HG02759 (cell line): ENCODE results near the gene PTGDS.

ENCODE experiments used
- ATAC-seq: cut with Tn5 transposase; IDR thresholded peaks from one replicate; pipeline ENCODE4 v1.9.1; 2021; ENCODE audit warnings: mild to moderate bottlenecking, moderate library complexity; ENCODE audit not compliant: unreplicated experiment

PTGDS gene

GRCh38 chr9:136977223-136977622, at the start of gene PTGDS:
Gene PTGDS, plus strand, starts transcription at chr9:136977504. Its CDS starts 75 bp downstream, at chr9:136977579.
- no peak for ATAC-seq

- ATAC-seq, result no peak
These were observed 48.7 kb upstream of the PTGDS start for GRCh38 chr9:136928591-136928990.

GRCh38 chr9:136930014-136930413, 47.3 kb upstream of the PTGDS start:
- ATAC-seq, result no peak

- no peak for ATAC-seq
These were observed 45.6 kb upstream of the PTGDS start for GRCh38 chr9:136931611-136932130.

GRCh38 chr9:136934277-136934676, 43.0 kb upstream of the PTGDS start:
- ATAC-seq, result no peak

- ATAC-seq, result no peak
These were observed 41.7 kb upstream of the PTGDS start for GRCh38 chr9:136935651-136936050.

GRCh38 chr9:136936645-136937170, 40.6 kb upstream of the PTGDS start:
- no peak for ATAC-seq

- no peak for ATAC-seq
These were observed 39.9 kb upstream of the PTGDS start for GRCh38 chr9:136937186-136938001.

- ATAC-seq, result no peak
These were observed 37.8 kb upstream of the PTGDS start for GRCh38 chr9:136939431-136939995.

GRCh38 chr9:136939996-136940525, 37.2 kb upstream of the PTGDS start:
- ATAC-seq, result no peak

GRCh38 chr9:136940526-136941230, 36.6 kb upstream of the PTGDS start:
- no peak for ATAC-seq

- no peak for ATAC-seq
These were observed 35.8 kb upstream of the PTGDS start for GRCh38 chr9:136941231-136942111.

GRCh38 chr9:136942112-136942880, 35.0 kb upstream of the PTGDS start:
- ATAC-seq, result no peak

GRCh38 chr9:136942881-136943230, 34.4 kb upstream of the PTGDS start:
- no peak for ATAC-seq

- peak; percentile 14 for ATAC-seq
These were observed 33.8 kb upstream of the PTGDS start for GRCh38 chr9:136943291-136944211.

GRCh38 chr9:136944212-136944518, 33.1 kb upstream of the PTGDS start:
- ATAC-seq, result peak; percentile 45

- peak; percentile 88 for ATAC-seq
These were observed 32.6 kb upstream of the PTGDS start, which contains the start of the genes C8G and FBXW5 for GRCh38 chr9:136944519-136945332. Gene C8G, plus strand, starts transcription at chr9:136945243. Its CDS starts 78 bp downstream, at chr9:136945321. Gene FBXW5, minus strand, starts transcription at chr9:136944738. Its CDS starts 655 bp downstream, at chr9:136944083.
